AG04449 (cell line): ENCODE results near the gene CAB39L.

Source experiments
- CTCF ChIA-PET: fragments of 350-600 bp; formaldehyde crosslinking; extraction: SDS; loops from one replicate; lab custom pipeline; 2021; ENCODE audit warnings: antibody characterized with exemption; lab: Yijun Ruan, JAX
- POLR2A ChIA-PET: fragments of 400-600, 350-600 bp; formaldehyde crosslinking; extraction: SDS; loops from one replicate; lab custom pipeline; 2020; ENCODE audit warnings: antibody characterized with exemption, inconsistent platforms; lab: Yijun Ruan, JAX
- DNase-seq: peaks from one replicate; pipeline ENCODE4 v3.0.0-alpha.2; 2010; ENCODE audit warnings: low read depth, low spot score
- H3K4me3 ChIP-seq: 2 replicates; pipeline ENCODE4 v1.5.1; 2011; ENCODE audit warnings: low read depth, mild to moderate bottlenecking, control low read depth, low read length
- CTCF ChIP-seq: IDR thresholded peaks from one replicate; pipeline ENCODE4 v1.5.1; 2011; ENCODE audit warnings: mild to moderate bottlenecking, moderate library complexity, low read length, control low read depth, inconsistent platforms; ENCODE audit not compliant: insufficient read depth; ENCODE audit errors: missing control alignments

The CAB39L gene

GRCh38 chr13:49304356-49304755, 139.5 kb downstream of the CAB39L start:
- no peak overlapping the region for H3K4me3 ChIP-seq
- POLR2A ChIA-PET: no interaction called here
- DNase-seq: no peak
- CTCF ChIA-PET: interaction anchor here (1.0 to 2.4 kb wide), 2 partner anchors 131 to 304 kb away, joined by 4 to 13 read pairs; no protein-coding TSS in a partner anchor
- TF ChIP-seq CTCF: no peak

GRCh38 chr13:49303533-49304252, 140.2 kb downstream of the CAB39L start:
- ChIA-PET CTCF (interaction anchor here (1.1 to 9.5 kb wide), 7 partner anchors 8 to 304 kb away, joined by 3 to 115 read pairs (median 13); partner anchors contain the start of genes CAB39L and SETDB2), POLR2A (no interaction called here)
- no peak for DNase-seq
- no peak overlapping the region for H3K4me3 ChIP-seq
- no peak for TF ChIP-seq CTCF

- CTCF ChIA-PET: interaction anchor here (0.6 to 9.5 kb wide), 11 partner anchors 9 to 305 kb away, joined by 3 to 115 read pairs (median 11); partner anchors contain the start of genes CAB39L and SETDB2
- no peak overlapping the region for H3K4me3 ChIP-seq
- no peak for TF ChIP-seq CTCF
- POLR2A ChIA-PET: no interaction called here
- DNase-seq: no peak
Observed at GRCh38 chr13:49302817-49303216, 141.0 kb downstream of the CAB39L start.

GRCh38 chr13:49302222-49302621, 141.6 kb downstream of the CAB39L start:
- no peak for DNase-seq
- ChIA-PET POLR2A (no interaction called here), CTCF (interaction anchor here (1.1 to 9.5 kb wide), 11 partner anchors 8 to 306 kb away, joined by 3 to 115 read pairs (median 11); partner anchors contain the start of genes CAB39L and SETDB2)
- H3K4me3 ChIP-seq: no peak overlapping the region
- TF ChIP-seq CTCF: no peak

GRCh38 chr13:49300739-49301589, 142.9 kb downstream of the CAB39L start:
- H3K4me3 ChIP-seq: no peak overlapping the region
- POLR2A ChIA-PET: no interaction called here
- CTCF ChIA-PET: interaction anchor here (0.7 to 9.5 kb wide), 24 partner anchors 10 to 458 kb away, joined by 3 to 115 read pairs (median 5); partner anchors contain the start of genes CAB39L and SETDB2
- no peak for DNase-seq
- peak; percentile 76 for TF ChIP-seq CTCF

GRCh38 chr13:49300276-49300675, 143.6 kb downstream of the CAB39L start:
- TF ChIP-seq CTCF: no peak
- ChIA-PET POLR2A (no interaction called here), CTCF (interaction anchor here (0.7 to 9.5 kb wide), 25 partner anchors 10 to 457 kb away, joined by 3 to 115 read pairs (median 5); partner anchors contain the start of genes CAB39L and SETDB2)
- DNase-seq: no peak
- H3K4me3 ChIP-seq: no peak overlapping the region
